GM19240 (cell line): ENCODE data around the gene ATP6AP2.
"Not testable (repeated sequence)": the region's sequence is repeated elsewhere in the genome, so short reads cannot be mapped to it uniquely, and the experiment has no call there.

Source experiments
- DNase-seq: peaks from one replicate; pipeline ENCODE4 v3.0.0; 2011; ENCODE audit warnings: low spot score; ENCODE audit not compliant: insufficient read length

Gene ATP6AP2

GRCh38 chrX:40575411-40575810 lies 5.4 kb upstream of the ATP6AP2 start:
- DNase-seq: not testable (repeated sequence)

- DNase-seq: no peak
Observed at GRCh38 chrX:40576291-40576690, 4.5 kb upstream of the ATP6AP2 start.

- no peak for DNase-seq
Observed at GRCh38 chrX:40578039-40578695, 2.6 kb upstream of the ATP6AP2 start.

- no peak for DNase-seq
Observed at GRCh38 chrX:40579141-40579540, 1.6 kb upstream of the ATP6AP2 start.

- no peak for DNase-seq
Observed at GRCh38 chrX:40579900-40580536, 752 bp upstream of the ATP6AP2 start.

GRCh38 chrX:40581336-40581920 lies 658 bp downstream of the ATP6AP2 start:
- no peak for DNase-seq

GRCh38 chrX:40582178-40582577 lies 1.4 kb downstream of the ATP6AP2 start:
- not testable (repeated sequence) for DNase-seq

- no peak for DNase-seq
Observed at GRCh38 chrX:40582811-40583210, 2.0 kb downstream of the ATP6AP2 start.

GRCh38 chrX:40587623-40588022 lies 6.9 kb downstream of the ATP6AP2 start:
- not testable (repeated sequence) for DNase-seq

- DNase-seq: not testable (repeated sequence)
Observed at GRCh38 chrX:40589616-40590321, 9.0 kb downstream of the ATP6AP2 start.

GRCh38 chrX:40603446-40603845 lies 22.7 kb downstream of the ATP6AP2 start:
- no peak for DNase-seq

- no peak for DNase-seq
Observed at GRCh38 chrX:40607381-40607780, 26.6 kb downstream of the ATP6AP2 start.

- no peak for DNase-seq
Observed at GRCh38 chrX:40612511-40612910, 31.7 kb downstream of the ATP6AP2 start.

- no peak for DNase-seq
Observed at GRCh38 chrX:40615976-40616375, 35.2 kb downstream of the ATP6AP2 start.

- no peak for DNase-seq
Observed at GRCh38 chrX:40617566-40617965, 36.8 kb downstream of the ATP6AP2 start.

- no peak for DNase-seq
Observed at GRCh38 chrX:40622479-40623138, 41.8 kb downstream of the ATP6AP2 start.

- DNase-seq: no peak
Observed at GRCh38 chrX:40623139-40623536, 42.4 kb downstream of the ATP6AP2 start, which contains the start of gene MPC1L. Gene MPC1L (plus strand): TSS chrX:40623428. CDS start chrX:40623566, 138 bp downstream.

GRCh38 chrX:40623665-40624064 lies 42.9 kb downstream of the ATP6AP2 start:
- no peak for DNase-seq

GRCh38 chrX:40625294-40625693 lies 44.5 kb downstream of the ATP6AP2 start:
- no peak for DNase-seq

GRCh38 chrX:40628506-40628905 lies 47.7 kb downstream of the ATP6AP2 start:
- no peak for DNase-seq

- DNase-seq: no peak
Observed at GRCh38 chrX:40632199-40632598, 51.4 kb downstream of the ATP6AP2 start.

GRCh38 chrX:40637687-40638086 lies 56.9 kb downstream of the ATP6AP2 start:
- no peak for DNase-seq
